ENCODE results near the gene GBX2.

The GBX2 gene

DNA sequence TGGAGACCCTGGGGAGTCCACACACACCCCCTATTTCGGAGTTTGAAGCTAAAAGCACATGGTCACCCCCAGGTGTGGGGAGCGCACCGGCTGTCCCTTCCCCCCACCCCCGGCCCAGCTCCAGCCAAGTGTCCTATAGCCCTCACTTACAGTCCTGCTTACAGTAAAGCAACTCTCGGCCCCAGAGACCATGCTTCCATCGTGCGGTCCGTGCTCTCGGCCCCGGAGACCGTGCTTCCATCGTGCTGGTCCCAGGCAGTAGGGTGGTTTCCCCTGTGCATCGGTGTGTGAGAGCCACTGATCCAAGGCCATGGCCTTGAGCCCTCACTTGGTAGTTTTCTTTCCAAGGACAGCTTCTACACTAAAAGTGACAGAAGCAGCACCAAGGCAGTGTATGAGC, 48.7 kb downstream of the GBX2 start:
- DNase-seq (ENCODE audit: low read depth in 3 of 3, low spot score in 1 of 3): no peak

DNA sequence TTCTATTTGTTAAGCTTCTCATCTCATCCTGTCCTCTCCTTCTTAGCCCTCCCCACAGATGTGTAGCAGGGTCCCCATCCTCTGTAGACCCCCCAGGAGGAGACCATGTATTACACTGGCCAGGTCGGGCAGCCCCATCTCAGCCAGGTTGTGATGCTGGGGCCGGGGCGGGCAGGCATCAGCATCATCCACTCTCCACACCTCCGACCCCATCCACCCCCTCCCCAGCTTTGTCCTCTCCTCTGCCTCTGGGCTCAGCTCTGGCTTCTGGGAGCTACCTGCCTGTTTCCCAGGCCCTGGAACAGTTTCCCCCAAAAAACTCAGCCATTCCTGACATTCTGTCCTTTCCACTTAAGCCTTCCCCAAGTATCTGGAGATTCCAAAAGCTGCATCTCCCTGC, 49.2 kb downstream of the GBX2 start:
- DNase-seq (ENCODE audit: low read depth in 3 of 3, low spot score in 1 of 3): no peak

DNA sequence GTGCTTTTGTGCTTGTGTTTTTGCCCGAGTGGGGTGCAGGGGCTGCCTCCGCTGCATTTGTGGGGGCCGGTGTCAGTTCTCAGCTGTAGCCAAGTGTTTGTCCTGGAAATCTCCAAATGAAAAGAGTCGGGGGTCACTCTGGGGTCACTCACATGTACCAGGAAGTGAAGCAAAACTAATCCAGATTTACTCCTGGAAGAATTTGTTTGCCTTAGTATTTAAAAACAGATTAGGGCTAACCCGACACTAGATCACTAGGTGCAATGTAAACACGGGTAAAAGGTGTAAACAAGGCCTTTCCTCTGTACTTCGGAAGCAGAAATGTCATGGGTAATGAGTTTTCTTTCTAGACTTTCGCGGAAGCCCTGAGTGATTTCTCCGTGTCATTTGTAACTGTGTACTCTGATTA, 50.3 kb downstream of the GBX2 start:
- no peak for DNase-seq (ENCODE audit: low read depth in 3 of 3, low spot score in 1 of 3)

DNA sequence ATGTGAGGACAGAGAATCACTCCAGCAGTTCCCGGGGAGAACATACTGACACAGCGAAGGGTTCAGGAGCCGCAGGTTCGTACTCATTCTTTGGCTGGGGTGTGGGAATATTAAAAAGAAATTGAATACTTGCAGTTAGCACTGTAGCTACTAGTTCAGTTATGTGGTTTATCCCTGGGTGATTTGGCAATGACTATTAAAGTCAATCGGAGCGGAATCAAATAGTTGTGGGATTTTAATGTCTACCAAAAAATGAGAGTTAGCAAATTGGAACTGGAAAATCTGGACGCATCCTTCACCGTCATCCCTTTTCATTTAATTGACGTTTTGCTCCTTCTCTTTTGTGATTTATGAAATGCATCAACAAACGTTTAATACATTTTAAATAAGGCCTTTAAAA, 50.8 kb downstream of the GBX2 start:
- no peak for DNase-seq (ENCODE audit: low read depth in 3 of 3, low spot score in 1 of 3)

Measured in stimulated activated CD4-positive, alpha-beta T cell treated with anti-CD3 and anti-CD28 coated beads, TNF-alpha, amount 100 ng/mL, for 1 hour (primary cell).